ENCODE data around the gene PLCG2.

GRCh38 chr16:81799138-81799504 lies 20.0 kb downstream of the PLCG2 start:
- no peak for TF ChIP-seq POLR2A (IDR thresholded peaks at IDR 0.05; ENCODE audit: low read length)
- TF ChIP-seq GATA1 (IDR thresholded peaks at IDR 0.05; ENCODE audit: low read depth, low read length) = no peak
